BLaER1 treated with 17β-estradiol and CSF1 and Interleukin-3, amounts not matched to agents 10 nM and 100 nM (cell line): Measurements from ENCODE around the gene ANKRD65.
"Not testable (repeated sequence)": the region's sequence is repeated elsewhere in the genome, so short reads cannot be mapped to it uniquely, and the experiment has no call there.

Source experiments
- H3K27ac ChIP-seq, 11 experiments: shearing (Covaris generic); formaldehyde crosslinking; 2 replicates each; pipeline ENCODE4 v1.8.1; 2022
- H3K27me3 ChIP-seq, 11 experiments: shearing (Covaris generic); formaldehyde crosslinking; 2 replicates each; pipeline ENCODE4 v1.8.1; 2022
- H3K36me3 ChIP-seq, 11 experiments: shearing (Covaris generic); formaldehyde crosslinking; 2 replicates each; pipeline ENCODE4 v1.8.1; 2022
- H3K4me1 ChIP-seq, 10 experiments: shearing (Covaris generic); formaldehyde crosslinking; 2 replicates each; pipeline ENCODE4 v1.8.1; 2022
- H3K4me2 ChIP-seq, 11 experiments: shearing (Covaris generic); formaldehyde crosslinking; 2 replicates each; pipeline ENCODE4 v1.8.1; 2022
- H3K4me3 ChIP-seq, 10 experiments: shearing (Covaris generic); formaldehyde crosslinking; 2 replicates each; pipeline ENCODE4 v1.8.1; 2022
- H3K9ac ChIP-seq, 11 experiments: shearing (Covaris generic); formaldehyde crosslinking; 2 replicates each; pipeline ENCODE4 v1.8.1; 2022
- H3K9me3 ChIP-seq, 11 experiments: shearing (Covaris generic); formaldehyde crosslinking; replicated peaks in 1 of 11; 2 replicates each; pipeline ENCODE4 v1.8.1; 2022
- H4K20me1 ChIP-seq, 11 experiments: shearing (Covaris generic); formaldehyde crosslinking; 2 replicates each; pipeline ENCODE4 v1.8.1; 2022
- Cebpa-rat ChIP-seq, 11 experiments: shearing (Covaris generic); IDR thresholded peaks; 2 replicates each; pipeline ENCODE4 v1.8.1; 2022

The ANKRD65 gene

DNA sequence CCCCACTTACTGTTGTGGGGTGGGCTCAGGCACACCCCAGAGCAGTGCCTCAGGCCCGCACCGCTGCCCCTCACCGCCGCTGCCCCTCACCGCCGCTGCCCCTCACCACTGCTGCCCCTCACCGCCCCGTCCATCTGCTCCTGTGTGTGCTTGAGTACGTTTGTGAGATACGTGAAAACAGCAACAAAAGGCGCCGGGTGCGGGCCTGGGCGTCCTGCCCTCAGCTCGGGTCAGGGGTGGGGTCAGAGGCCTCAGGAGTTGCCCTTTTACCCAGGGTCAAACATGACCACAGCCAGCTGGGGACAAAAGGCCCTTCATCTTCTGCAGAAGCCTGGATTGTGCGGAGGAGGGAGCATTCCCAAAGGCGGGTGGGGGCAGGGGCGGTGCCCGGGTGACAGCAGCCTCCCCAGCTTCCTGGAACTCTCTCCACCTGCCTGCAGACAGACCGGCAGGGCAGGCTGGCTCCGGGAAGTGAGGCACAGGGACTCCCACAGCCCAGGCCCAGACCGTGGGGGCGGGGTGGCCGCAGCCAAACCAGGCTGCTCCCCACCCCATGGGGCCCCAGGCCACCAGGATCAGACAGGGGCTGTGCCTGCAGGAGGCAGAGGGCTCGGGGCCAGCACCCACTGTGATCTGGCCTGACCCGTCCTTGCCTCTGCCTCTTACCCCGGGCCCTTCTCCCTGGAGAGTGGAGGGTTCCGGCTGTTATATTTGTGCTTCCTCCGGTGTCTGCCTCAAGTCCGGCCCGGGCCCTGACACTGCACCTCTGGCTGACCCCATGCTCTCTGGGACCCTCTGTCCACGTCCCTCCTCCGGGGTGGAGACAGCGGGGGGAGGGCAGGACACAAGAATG lies 12.1 kb upstream of the ANKRD65 start:
- H3K4me3 ChIP-seq = peak overlapping the region; percentile 32 to 70 (median 60); a peak in 19 of 20 replicates
- no peaks in the 10 kb centered on the region for H3K36me3 ChIP-seq
- no peaks in the 10 kb centered on the region; a peak in 2 of 22 replicates for H3K27me3 ChIP-seq
- H3K9ac ChIP-seq = peak overlapping the region; percentile 53 to 79 (median 72)
- peak overlapping the region; percentile 90 to 100 (median 99) for H3K4me2 ChIP-seq
- no peak for TF ChIP-seq Cebpa-rat (IDR thresholded peaks at IDR 0.05)
- no peaks in the 10 kb centered on the region for H3K9me3 ChIP-seq
- H4K20me1 ChIP-seq = peaks cover 0 to 32% (median 23%) of the 10 kb centered on the region in 11 experiments; a peak in 15 of 22 replicates
- peak overlapping the region; percentile 63 to 78 (median 69) for H3K27ac ChIP-seq
- H3K4me1 ChIP-seq = peaks cover 70 to 90% (median 84%) of the 10 kb centered on the region in 10 experiments

DNA sequence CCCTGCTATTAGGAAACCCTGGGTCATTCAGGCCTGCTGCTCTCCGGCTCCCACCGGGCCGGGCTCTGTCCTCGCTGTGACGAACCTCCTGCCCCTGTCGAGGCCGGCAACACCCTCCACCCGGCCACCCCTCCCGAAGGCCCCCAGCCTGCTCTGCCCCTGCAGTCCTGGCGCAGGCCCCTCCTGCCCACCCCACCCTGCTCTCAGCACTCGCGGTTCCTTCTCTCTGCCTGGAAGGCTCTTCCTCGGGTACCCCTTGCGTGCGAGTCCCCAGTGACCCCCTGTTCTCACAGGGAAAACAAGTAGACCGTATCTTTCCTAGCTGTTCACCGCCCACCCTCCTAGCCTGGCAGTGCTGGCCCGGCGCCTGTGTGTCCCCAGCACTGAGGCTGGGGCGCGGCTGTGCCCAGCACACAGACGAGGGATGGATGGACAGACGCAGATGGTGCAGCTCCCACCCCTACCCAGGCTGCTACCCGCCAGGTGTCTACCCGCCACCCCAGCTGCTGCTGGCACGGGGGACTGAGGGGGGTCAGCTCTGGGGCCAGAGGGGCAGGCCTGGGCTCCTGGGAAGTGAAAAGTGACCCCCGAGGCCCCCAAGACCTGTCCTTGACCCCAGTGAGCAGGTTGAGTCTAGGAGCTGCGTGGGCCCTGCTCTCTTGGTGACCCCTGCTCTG lies 11.3 kb upstream of the ANKRD65 start:
- Histone ChIP-seq H3K27ac (peak overlapping the region; percentile 54 to 78 (median 67); a peak in 21 of 22 replicates), H3K4me1 (peaks cover 63 to 83% (median 77%) of the 10 kb centered on the region in 10 experiments), H3K9me3 (no peaks in the 10 kb centered on the region), H3K9ac (peak overlapping the region; percentile 55 to 79 (median 72)), H3K27me3 (no peaks in the 10 kb centered on the region; a peak in 2 of 22 replicates), H3K4me3 (peak overlapping the region in 7 of 10 experiments; percentile 37 to 68 (median 59); a peak in 10 of 20 replicates), H3K4me2 (peak overlapping the region; percentile 90 to 100 (median 99)), H3K36me3 (no peaks in the 10 kb centered on the region), H4K20me1 (peaks cover 0 to 24% (median 15%) of the 10 kb centered on the region in 11 experiments; a peak in 15 of 22 replicates)
- TF ChIP-seq Cebpa-rat (IDR thresholded peaks at IDR 0.05) = no peak

DNA sequence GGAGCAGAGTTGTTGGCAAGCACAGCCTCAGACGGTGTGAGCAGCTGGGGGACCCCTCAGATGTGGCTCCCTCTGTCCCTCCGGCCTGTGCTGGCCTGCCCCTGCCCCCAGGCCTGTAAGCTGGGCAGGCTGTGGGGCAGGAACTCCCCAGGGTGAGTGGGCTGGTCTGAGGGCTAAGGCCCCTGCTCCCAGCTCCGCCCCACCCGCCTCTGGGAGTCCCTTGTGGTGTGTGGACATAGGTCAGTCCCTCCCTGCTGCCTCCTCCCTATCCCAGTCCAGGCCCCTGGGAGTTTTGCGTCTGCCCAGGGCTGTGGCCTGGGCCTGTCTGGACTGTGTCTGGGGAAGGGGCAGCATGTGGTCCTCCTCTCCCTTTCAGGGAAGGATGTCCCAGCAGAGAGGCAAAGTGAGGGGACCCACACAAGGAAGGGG lies 10.8 kb upstream of the ANKRD65 start:
- Histone ChIP-seq H3K4me1 (peaks cover 57 to 77% (median 71%) of the 10 kb centered on the region in 10 experiments), H3K27ac (peak overlapping the region; percentile 54 to 78 (median 67); a peak in 20 of 22 replicates)
- TF ChIP-seq Cebpa-rat (IDR thresholded peaks at IDR 0.05) = no peak

DNA sequence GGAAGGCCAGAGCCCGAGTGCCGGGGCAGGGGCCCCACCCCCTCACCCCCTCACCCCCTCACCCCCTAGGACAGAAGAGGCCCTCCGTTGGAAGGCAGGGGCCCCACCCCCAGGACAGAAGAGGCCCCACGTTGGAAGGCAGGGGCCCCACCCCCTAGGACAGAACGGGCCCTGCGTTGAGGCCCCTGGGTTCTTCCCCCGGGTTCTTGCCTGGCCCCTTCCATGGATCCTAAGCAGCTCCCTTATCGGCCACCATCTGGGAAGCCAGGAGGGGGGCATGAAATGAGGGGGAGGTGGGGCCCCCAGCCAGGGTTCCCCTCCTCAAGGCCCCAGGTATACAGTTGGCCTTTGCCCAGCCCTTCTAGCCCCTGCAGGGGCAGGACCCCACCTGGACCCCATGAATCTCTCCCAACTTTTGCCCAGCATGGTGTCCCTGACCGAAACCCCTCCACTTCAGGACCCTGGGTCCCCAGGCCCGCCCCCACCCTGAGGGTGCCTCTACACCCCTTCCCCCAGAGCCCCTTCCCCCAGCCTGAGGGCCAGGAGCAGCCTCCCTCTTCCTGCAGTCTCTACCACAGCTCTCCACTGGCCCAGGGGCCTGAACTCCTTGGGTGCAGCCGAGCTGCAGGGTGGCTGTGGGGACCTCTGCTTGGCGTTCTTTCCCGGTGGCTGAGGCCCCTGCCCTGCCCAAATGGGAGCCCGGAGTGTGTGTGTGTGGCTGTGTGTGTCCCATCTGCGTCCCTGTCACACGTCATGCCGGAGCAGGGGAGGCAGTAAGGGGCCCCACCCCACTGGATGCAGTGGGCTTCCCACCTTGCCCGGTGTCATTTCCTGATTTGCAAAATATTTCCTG lies 10.1 kb upstream of the ANKRD65 start:
- Histone ChIP-seq H3K4me3 (peak overlapping the region in 3 of 10 experiments; percentile 3 to 61 (median 43); a peak in 2 of 20 replicates), H3K4me1 (peaks cover 55 to 77% (median 71%) of the 10 kb centered on the region in 10 experiments), H3K27me3 (peaks cover 0 to 7% (median 0%) of the 10 kb centered on the region in 11 experiments; a peak in 5 of 22 replicates), H3K9me3 (no peaks in the 10 kb centered on the region), H3K36me3 (no peaks in the 10 kb centered on the region), H4K20me1 (peaks cover 0 to 12% (median 3%) of the 10 kb centered on the region in 11 experiments; a peak in 10 of 22 replicates), H3K9ac (peak overlapping the region; percentile 55 to 79 (median 72); a peak in 21 of 22 replicates), H3K4me2 (peak overlapping the region; percentile 90 to 100 (median 99)), H3K27ac (peak overlapping the region; percentile 54 to 78 (median 67); a peak in 18 of 22 replicates)
- no peak for TF ChIP-seq Cebpa-rat (IDR thresholded peaks at IDR 0.05)

More for the DNA sequence above, 10.8 kb upstream of the ANKRD65 start:
- H3K36me3 ChIP-seq = no peaks in the 10 kb centered on the region
- peaks cover 0 to under 1% (median 0%) of the 10 kb centered on the region in 11 experiments; a peak in 3 of 22 replicates for H3K27me3 ChIP-seq
- H4K20me1 ChIP-seq = peaks cover 0 to 19% (median 10%) of the 10 kb centered on the region in 11 experiments; a peak in 14 of 22 replicates
- H3K4me3 ChIP-seq = peak overlapping the region in 4 of 10 experiments; percentile 3 to 68 (median 52); a peak in 3 of 20 replicates
- peak overlapping the region; percentile 90 to 100 (median 99) for H3K4me2 ChIP-seq
- no peaks in the 10 kb centered on the region for H3K9me3 ChIP-seq
- H3K9ac ChIP-seq = peak overlapping the region; percentile 55 to 79 (median 72)

DNA sequence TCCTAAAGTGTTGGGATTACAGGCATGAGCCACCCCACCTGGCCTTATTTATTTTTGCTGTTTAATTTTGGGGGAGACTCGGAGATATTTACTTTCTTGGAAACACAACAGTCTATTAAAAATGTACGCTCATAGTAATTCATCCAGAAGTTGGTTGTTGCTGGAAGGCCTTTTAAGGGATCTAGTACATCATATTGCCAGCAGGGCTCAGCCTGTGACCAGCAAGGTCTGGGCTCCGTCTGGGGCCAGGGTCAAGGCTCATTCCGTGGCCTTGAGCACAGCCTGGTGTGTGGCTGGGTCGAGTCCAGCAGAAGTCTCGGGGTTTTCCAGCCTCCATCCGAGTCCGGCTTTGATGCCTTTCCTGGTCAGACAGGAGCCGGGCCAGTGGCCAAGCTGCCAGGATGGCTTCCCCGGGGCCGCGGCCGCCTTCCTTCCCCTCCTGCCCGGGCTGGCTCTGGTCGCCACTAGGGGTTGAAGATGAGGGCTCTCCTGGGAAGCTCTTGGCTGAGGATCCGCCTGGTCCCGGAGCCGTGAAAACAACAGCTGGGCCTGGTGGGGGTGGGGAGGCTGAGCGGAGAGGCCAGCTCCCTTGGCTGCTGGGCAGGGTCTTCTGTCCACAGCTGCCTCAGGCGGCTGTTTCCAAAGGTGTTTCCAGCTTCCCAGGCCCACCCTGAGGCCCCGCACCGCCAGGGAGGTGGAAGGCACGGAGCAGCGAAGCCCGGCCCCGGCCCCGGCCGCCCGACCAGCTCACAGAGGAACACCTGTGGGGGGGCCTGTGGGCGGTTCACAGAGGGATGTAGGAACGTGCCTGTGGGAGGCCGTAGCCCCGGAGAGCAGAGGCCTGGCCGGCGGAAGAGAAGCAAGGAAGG lies 9.3 kb upstream of the ANKRD65 start:
- H3K27ac ChIP-seq = peak overlapping the region in 8 of 11 experiments; percentile 14 to 53 (median 37); a peak in 12 of 22 replicates
- H3K36me3 ChIP-seq = no peaks in the 10 kb centered on the region
- H3K4me1 ChIP-seq = peaks cover 51 to 77% (median 72%) of the 10 kb centered on the region in 10 experiments
- H3K27me3 ChIP-seq = peaks cover 0 to 12% (median 0%) of the 10 kb centered on the region in 11 experiments; a peak in 5 of 22 replicates
- H3K4me2 ChIP-seq = peak overlapping the region; percentile 38 to 99 (median 82)
- H3K9ac ChIP-seq = peak overlapping the region in 8 of 11 experiments; percentile 12 to 50 (median 34); a peak in 9 of 22 replicates
- TF ChIP-seq Cebpa-rat (IDR thresholded peaks at IDR 0.05) = no peak
- no peaks in the 10 kb centered on the region for H3K9me3 ChIP-seq
- peaks cover 0 to 8% (median 0%) of the 10 kb centered on the region in 11 experiments; a peak in 2 of 22 replicates for H4K20me1 ChIP-seq
- no peak overlapping the region for H3K4me3 ChIP-seq

DNA sequence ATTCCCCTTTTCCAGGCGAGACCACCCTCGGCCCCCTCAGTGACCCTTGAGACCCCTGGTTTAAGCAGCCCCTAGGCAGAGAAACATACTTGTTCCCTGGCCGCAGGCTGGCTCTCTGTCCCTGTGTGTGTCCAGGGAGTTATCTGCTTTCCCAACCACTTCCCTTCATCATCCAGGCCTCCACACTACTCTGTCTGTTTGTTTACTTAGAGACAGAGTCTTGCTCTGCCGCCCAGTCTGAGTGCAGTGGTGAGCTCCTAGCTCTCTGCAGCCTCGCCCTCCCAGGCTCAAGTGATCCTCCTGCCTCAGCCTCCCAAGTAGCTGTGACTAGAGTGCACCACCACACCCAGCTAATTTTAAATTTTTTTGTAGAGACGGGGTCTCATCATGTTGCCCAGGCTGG lies 8.6 kb upstream of the ANKRD65 start:
- Histone ChIP-seq H4K20me1 (peaks cover 0 to 8% (median 0%) of the 10 kb centered on the region in 11 experiments; a peak in 2 of 22 replicates), H3K4me1 (peaks cover 45 to 71% (median 65%) of the 10 kb centered on the region in 10 experiments), H3K9ac (peak overlapping the region in 3 of 11 experiments; percentile 19 to 47 (median 23); a peak in 2 of 22 replicates), H3K27me3 (peaks cover 0 to 12% (median 0%) of the 10 kb centered on the region in 11 experiments; a peak in 5 of 22 replicates), H3K27ac (no peak overlapping the region), H3K9me3 (no peaks in the 10 kb centered on the region), H3K4me3 (no peak overlapping the region), H3K4me2 (peak overlapping the region in 7 of 11 experiments; percentile 14 to 96 (median 82); a peak in 10 of 22 replicates), H3K36me3 (no peaks in the 10 kb centered on the region)
- no peak for TF ChIP-seq Cebpa-rat (IDR thresholded peaks at IDR 0.05)

DNA sequence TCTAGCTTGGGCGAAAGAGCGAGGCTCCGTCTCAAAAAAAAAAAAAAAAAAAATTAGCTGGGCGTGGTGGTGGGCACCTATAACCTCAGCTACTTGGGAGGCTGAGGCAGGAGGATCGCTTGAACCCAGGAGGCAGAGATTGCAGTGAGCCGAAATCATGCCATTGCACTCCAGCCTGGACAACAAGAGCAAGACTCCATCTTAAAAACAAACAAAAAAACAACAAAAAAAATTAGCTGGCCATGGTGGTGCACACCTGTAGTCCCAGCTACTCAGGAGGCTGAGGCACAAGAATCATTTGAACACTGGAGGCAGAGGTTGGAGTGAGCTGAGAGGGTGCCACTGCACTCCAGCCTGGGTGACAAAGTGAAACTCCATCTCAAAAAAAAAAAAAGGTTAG lies 7.9 kb upstream of the ANKRD65 start:
- not testable (repeated sequence) for H3K27ac ChIP-seq, H3K4me2 ChIP-seq, H4K20me1 ChIP-seq, H3K4me3 ChIP-seq, H3K9me3 ChIP-seq, H3K9ac ChIP-seq, H3K36me3 ChIP-seq
- peaks cover 38 to 64% (median 58%) of the 10 kb centered on the region in 10 experiments for H3K4me1 ChIP-seq
- peaks cover 0 to 12% (median 0%) of the 10 kb centered on the region in 11 experiments; a peak in 5 of 22 replicates for H3K27me3 ChIP-seq
